Lung (tissue), 12 donors: ENCODE data around the gene CHERP. TPM values are rescaled to one million over a fixed set of nuclear protein-coding genes. Genes with fewer than 3 reads are reported as not detected.

Experiments
- ATAC-seq: fragments of 200-7000 bp; cut with Tn5 transposase; one replicate; pipeline ENCODE4 v1.9.1; 2020; ENCODE audit warnings: moderate number of reproducible peaks; ENCODE audit not compliant: insufficient read depth, low FRiP score
- DNase-seq, 3 donors: peaks; one replicate each; pipeline ENCODE4 v3.0.0-alpha.2; 2013 to 2017
- H3K27ac ChIP-seq, 2 donors: one replicate each; pipeline ENCODE4 v1.5.1; 2013; ENCODE audit warnings: mild to moderate bottlenecking in 2 of 2, moderate library complexity in 2 of 2, control low read depth in 1 of 2, inconsistent platforms in 1 of 2, low read depth in 1 of 2, low read length in 1 of 2
- H3K27me3 ChIP-seq, 3 donors: one replicate each; pipeline ENCODE4 v1.5.1; 2013; ENCODE audit warnings: low read length in 2 of 3; ENCODE audit not compliant: control insufficient read depth in 3 of 3, insufficient read depth in 3 of 3
- H3K36me3 ChIP-seq, 4 donors: one replicate each; pipeline ENCODE4 v1.5.1; 2013; ENCODE audit warnings: low read length in 4 of 4, mild to moderate bottlenecking in 1 of 4, moderate library complexity in 1 of 4; ENCODE audit not compliant: control insufficient read depth in 4 of 4, insufficient read depth in 4 of 4
- H3K4me1 ChIP-seq, 5 donors: one replicate each; pipeline ENCODE4 v1.5.1; 2013; ENCODE audit warnings: low read length in 5 of 5, mild to moderate bottlenecking in 2 of 5, moderate library complexity in 1 of 5; ENCODE audit not compliant: control insufficient read depth in 5 of 5, insufficient read depth in 5 of 5
- H3K4me3 ChIP-seq: one replicate; pipeline ENCODE4 v1.5.1; 2013; ENCODE audit warnings: mild to moderate bottlenecking, control low read depth, moderate library complexity
- H3K9ac ChIP-seq, 2 donors: one replicate each; pipeline ENCODE4 v1.5.1; 2013; ENCODE audit warnings: low read length in 2 of 2, control low read depth in 1 of 2; ENCODE audit not compliant: insufficient read depth in 1 of 2
- H3K9me3 ChIP-seq, 4 donors: one replicate each; pipeline ENCODE4 v1.5.1; 2013; ENCODE audit warnings: low read length in 3 of 4, mild to moderate bottlenecking in 1 of 4, moderate library complexity in 1 of 4; ENCODE audit not compliant: control insufficient read depth in 4 of 4, insufficient read depth in 3 of 4
- CTCF ChIP-seq: IDR thresholded peaks from 2 replicates; pipeline ENCODE4 v1.5.1; 2012; ENCODE audit warnings: mild to moderate bottlenecking; ENCODE audit errors: control extremely low read depth, extremely low read depth
- WGBS, 2 donors: extraction: QIAGEN DNeasy Blood & Tissue Kit; methylation state at CpG; one replicate each; pipeline ENCODE4 v1.1.7; 2013; 5-methylcytosine and 5-hydroxymethylcytosine counted together
- polyA plus RNA-seq, 2 donors: library from polyadenylated mRNA; stranded (reverse); fragments of 200-250 nt; gene quantifications; one replicate each; pipeline ENCODE4 v1.2.1, GENCODE V29; 2013
- total RNA-seq, 2 donors: library from RNA; depleted of rRNA in 1 of 2; stranded (reverse); fragments of >200 nt in 1 of 2; gene quantifications; one replicate each; pipeline ENCODE4 v1.2.1, GENCODE V29; 2014 to 2021
- donor health status: control.
- donor health status: control.
- donor health status: Bipolar disorder and iron deficiency.
- donor health status: healthy.
- donor health status: DM: yes; HTN: yes; CAD: no.

CHERP gene
- total and polyA plus RNA-seq, 4 donors = 19.5 to 30.9 (median 23.3) TPM

- Histone ChIP-seq H3K9me3 (no peaks in the 10 kb centered on the region), H3K27me3 (no peaks in the 10 kb centered on the region), H3K4me3 (no peak overlapping the region), H3K9ac (no peak overlapping the region), H3K36me3 (peaks cover 22 to 88% (median 48%) of the 10 kb centered on the region in 4 donors), H3K4me1 (no peaks in the 10 kb centered on the region), H3K27ac (no peak overlapping the region)
- TF ChIP-seq CTCF = no peak
- DNase-seq = no peak
- ATAC-seq = no peak
- WGBS, 2 donors = 95 to 96% methylated on average over 25 of the region's 25 CpGs
These were observed 19.5 kb downstream of the CHERP start for GRCh38 chr19:16522559-16523377.

- no peak for ATAC-seq
- WGBS, 2 donors = 95 to 97% methylated on average over 10 of the region's 10 CpGs
- no peak for TF ChIP-seq CTCF
- H3K36me3 ChIP-seq = peaks cover 17 to 87% (median 43%) of the 10 kb centered on the region in 4 donors
- H3K9ac ChIP-seq = no peak overlapping the region
- no peaks in the 10 kb centered on the region for H3K4me1 ChIP-seq
- no peak overlapping the region for H3K4me3 ChIP-seq
- no peaks in the 10 kb centered on the region for H3K27me3 ChIP-seq
- DNase-seq = no peak
- H3K27ac ChIP-seq = no peak overlapping the region
- H3K9me3 ChIP-seq = no peaks in the 10 kb centered on the region
These were observed 20.4 kb downstream of the CHERP start for GRCh38 chr19:16521715-16522289.

- DNase-seq (no peak), ATAC-seq (no peak)
- Histone ChIP-seq H3K9me3 (no peaks in the 10 kb centered on the region), H3K27me3 (no peaks in the 10 kb centered on the region), H3K9ac (no peak overlapping the region), H3K4me1 (no peaks in the 10 kb centered on the region), H3K4me3 (no peak overlapping the region), H3K36me3 (peaks cover 16 to 83% (median 42%) of the 10 kb centered on the region in 4 donors), H3K27ac (no peak overlapping the region)
- TF ChIP-seq CTCF = no peak
- WGBS, 2 donors = 92 to 94% methylated on average over 18 of the region's 18 CpGs
These were observed 21.1 kb downstream of the CHERP start for GRCh38 chr19:16520986-16521624.
